Measurements from ENCODE around the gene KIF26B. TPM values are rescaled to one million over a fixed set of nuclear protein-coding genes. Genes with fewer than 3 reads are reported as not detected.

KIF26B gene
- polyA plus RNA-seq, 1 donor (not counting 4 experiments of a cell fraction or from before 2014, with no cell fraction given) = 0.58 TPM

DNA sequence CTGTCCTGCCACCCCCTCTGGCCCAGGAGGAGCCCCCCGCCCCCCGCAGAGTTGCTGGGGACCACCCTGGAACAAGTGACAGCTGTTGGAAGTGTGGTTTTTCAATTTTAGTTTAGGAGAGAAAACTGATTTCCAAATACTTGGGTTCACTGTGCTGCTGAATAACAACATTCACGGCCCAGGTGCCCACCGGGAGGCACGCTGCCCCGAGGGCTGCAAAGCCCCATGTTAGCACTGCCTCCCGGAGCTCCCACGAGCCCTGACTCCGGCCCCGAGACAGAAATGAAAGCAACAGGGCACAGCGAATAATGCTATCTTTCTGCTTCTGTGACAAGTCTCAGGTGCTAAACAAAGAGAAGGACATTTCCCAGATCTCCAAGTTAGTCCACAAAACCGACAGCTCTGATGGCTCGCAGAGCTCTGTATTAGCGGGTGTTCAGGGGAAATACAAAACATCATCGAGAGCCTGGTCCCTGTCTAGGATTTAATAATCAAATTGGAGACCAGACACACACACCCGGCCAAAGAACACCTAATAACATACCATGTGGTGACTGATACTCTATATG, 451.5 kb downstream of the KIF26B start:
- FAIRE-seq (no peak), DNase-seq (ENCODE audit: low read depth, low spot score) (no peak)
- Histone ChIP-seq H3K4me1 (ENCODE audit: control insufficient read depth, extremely low read depth, insufficient read depth, low read length) (no peaks in the 10 kb centered on the region), H3K79me2 (ENCODE audit: control insufficient read depth, insufficient read depth, low read length) (no peaks in the 10 kb centered on the region), H4K20me1 (ENCODE audit: control insufficient read depth, extremely low read depth, insufficient read depth, low read length) (no peaks in the 10 kb centered on the region), H3K27ac (ENCODE audit: control insufficient read depth, insufficient read depth, low read length) (no peak overlapping the region), H3K27me3 (ENCODE audit: control insufficient read depth, extremely low read depth, insufficient read depth, low read length) (no peaks in the 10 kb centered on the region), H3K9ac (ENCODE audit: control insufficient read depth, extremely low read depth, insufficient read depth, low read length) (no peak overlapping the region), H3K9me3 (ENCODE audit: control insufficient read depth, low read depth, low read length) (no peaks in the 10 kb centered on the region), H3K4me2 (ENCODE audit: control insufficient read depth, extremely low read depth, insufficient read depth, low read depth, low read length) (no peak overlapping the region), H3K9me1 (ENCODE audit: control insufficient read depth, extremely low read depth, insufficient read depth, low read length) (no peaks in the 10 kb centered on the region), H2AFZ (ENCODE audit: control insufficient read depth, low read length) (no peak overlapping the region), H3K36me3 (ENCODE audit: control insufficient read depth in 2 of 2, extremely low read depth in 1 of 2, insufficient read depth in 2 of 2, low read length in 2 of 2) (no peaks in the 10 kb centered on the region), H3K4me3 (ENCODE audit: control insufficient read depth in 2 of 3, extremely low read depth in 1 of 3, insufficient read depth in 2 of 3, low read depth in 1 of 3, low read length in 3 of 3) (no peak overlapping the region)
- TF ChIP-seq CTCF (optimal IDR thresholded peaks at IDR 0.05 in 1 of 3, IDR thresholded peaks at IDR 0.05 in 1 of 3, conservative IDR thresholded peaks at IDR 0.05 in 1 of 3; ENCODE audit: extremely low read depth in 1 of 3, insufficient read depth in 2 of 3, low read length in 3 of 3) (no peak), EZH2 (IDR thresholded peaks at IDR 0.05; ENCODE audit: low read length) (no peak)
- dilution Hi-C loops (cut with MboI; ENCODE audit: extremely low pct_ligation_motif_present, low sequenced_read_pairs) = no loop called here

- dilution Hi-C loops (cut with MboI; ENCODE audit: extremely low pct_ligation_motif_present, low sequenced_read_pairs) = no loop called here
- Histone ChIP-seq H3K36me3 (ENCODE audit: control insufficient read depth in 2 of 2, extremely low read depth in 1 of 2, insufficient read depth in 2 of 2, low read length in 2 of 2) (no peaks in the 10 kb centered on the region), H4K20me1 (ENCODE audit: control insufficient read depth, extremely low read depth, insufficient read depth, low read length) (no peaks in the 10 kb centered on the region), H2AFZ (ENCODE audit: control insufficient read depth, low read length) (no peak overlapping the region), H3K4me1 (ENCODE audit: control insufficient read depth, extremely low read depth, insufficient read depth, low read length) (no peaks in the 10 kb centered on the region), H3K79me2 (ENCODE audit: control insufficient read depth, insufficient read depth, low read length) (no peaks in the 10 kb centered on the region), H3K9me3 (ENCODE audit: control insufficient read depth, low read depth, low read length) (no peaks in the 10 kb centered on the region), H3K27me3 (ENCODE audit: control insufficient read depth, extremely low read depth, insufficient read depth, low read length) (no peaks in the 10 kb centered on the region), H3K4me3 (ENCODE audit: control insufficient read depth in 2 of 3, extremely low read depth in 1 of 3, insufficient read depth in 2 of 3, low read depth in 1 of 3, low read length in 3 of 3) (no peak overlapping the region), H3K27ac (ENCODE audit: control insufficient read depth, insufficient read depth, low read length) (no peak overlapping the region), H3K9ac (ENCODE audit: control insufficient read depth, extremely low read depth, insufficient read depth, low read length) (no peak overlapping the region), H3K9me1 (ENCODE audit: control insufficient read depth, extremely low read depth, insufficient read depth, low read length) (no peaks in the 10 kb centered on the region), H3K4me2 (ENCODE audit: control insufficient read depth, extremely low read depth, insufficient read depth, low read depth, low read length) (no peak overlapping the region)
- FAIRE-seq = no peak
- DNase-seq (ENCODE audit: low read depth, low spot score) = no peak
- TF ChIP-seq EZH2 (IDR thresholded peaks at IDR 0.05; ENCODE audit: low read length) (no peak), CTCF (optimal IDR thresholded peaks at IDR 0.05 in 1 of 3, IDR thresholded peaks at IDR 0.05 in 1 of 3, conservative IDR thresholded peaks at IDR 0.05 in 1 of 3; ENCODE audit: extremely low read depth in 1 of 3, insufficient read depth in 2 of 3, low read length in 3 of 3) (no peak)
These were observed 453.5 kb downstream of the KIF26B start for GRCh38 chr1:245608271-245608670.
